Fibroblast of pulmonary artery (primary cell): ENCODE measurements around the gene UBE2Q2.
"Not testable (repeated sequence)": the region's sequence is repeated elsewhere in the genome, so short reads cannot be mapped to it uniquely, and the experiment has no call there.

Experiments used
- DNase-seq: peaks from one replicate; pipeline ENCODE4 v3.0.0-alpha.2; 2010; ENCODE audit warnings: low read depth
- H3K4me3 ChIP-seq: replicated peaks from 2 replicates; pipeline ENCODE4 v1.5.1; 2011; ENCODE audit warnings: low read depth, mild to moderate bottlenecking, control low read depth, low read length, moderate library complexity
- CTCF ChIP-seq: IDR thresholded peaks from 2 replicates; pipeline ENCODE4 v1.5.1; 2011; ENCODE audit warnings: mild to moderate bottlenecking, control low read depth, low read length, inconsistent platforms; ENCODE audit errors: missing control alignments

UBE2Q2 gene

GRCh38 chr15:75840659-75841058, 2.6 kb upstream of the UBE2Q2 start:
- H3K4me3 ChIP-seq, result no peak overlapping the region
- DNase-seq, result peak; percentile 82
- no peak for TF ChIP-seq CTCF

GRCh38 chr15:75841626-75842025, 1.6 kb upstream of the UBE2Q2 start:
- no peak for TF ChIP-seq CTCF
- H3K4me3 ChIP-seq, result no peak overlapping the region
- no peak for DNase-seq

GRCh38 chr15:75843678-75844581, 683 bp downstream of the UBE2Q2 start:
- no peak for TF ChIP-seq CTCF
- peak overlapping the region; percentile 94 for H3K4me3 ChIP-seq
- peak; percentile 45 for DNase-seq

- H3K4me3 ChIP-seq, result peak overlapping the region; percentile 94
- no peak for TF ChIP-seq CTCF
- no peak for DNase-seq
These were observed 1.5 kb downstream of the UBE2Q2 start for GRCh38 chr15:75844629-75845335.

- no peak overlapping the region for H3K4me3 ChIP-seq
- TF ChIP-seq CTCF, result no peak
- DNase-seq, result no peak
These were observed 5.9 kb downstream of the UBE2Q2 start for GRCh38 chr15:75849167-75849566.

- H3K4me3 ChIP-seq, result no peak overlapping the region
- DNase-seq, result no peak
- TF ChIP-seq CTCF, result no peak
These were observed 7.5 kb downstream of the UBE2Q2 start for GRCh38 chr15:75850708-75851107.

- H3K4me3 ChIP-seq, DNase-seq: not testable (repeated sequence)
These were observed 8.3 kb downstream of the UBE2Q2 start for GRCh38 chr15:75851566-75851965.
